Hypothalamus (tissue), 51 donors: ENCODE data around the gene ATXN1.

Experiments
- DNase-seq, 51 donors: peaks; one replicate each; lab custom pipeline; 2025; lab: John Stamatoyannopoulos, UW

The ATXN1 gene

GRCh38 chr6:16336056-16336818, 425.0 kb downstream of the ATXN1 start:
- DNase-seq: no peak

- no peak for DNase-seq
Measured at GRCh38 chr6:16335176-16335575, 426.1 kb downstream of the ATXN1 start.

DNA sequence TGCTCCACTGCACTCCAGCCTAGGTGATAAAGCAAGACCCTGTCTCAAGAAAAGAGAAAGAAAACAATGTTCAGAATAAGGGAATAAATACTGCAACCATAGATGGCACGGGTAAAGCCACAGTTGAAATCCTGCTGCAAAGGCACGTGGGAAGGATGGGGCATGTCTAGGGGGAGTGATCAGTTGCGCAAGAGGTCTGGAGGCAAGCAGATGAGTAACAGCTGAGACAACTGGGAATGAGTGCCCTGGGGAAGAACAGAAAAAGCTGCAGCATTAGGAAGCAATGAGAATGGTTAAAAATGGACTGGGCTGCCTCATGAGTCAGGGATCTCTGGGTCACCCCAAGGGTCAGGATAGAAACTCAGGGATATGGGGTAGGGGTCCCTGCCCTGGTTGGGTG, 426.6 kb downstream of the ATXN1 start:
- DNase-seq: peak in 1 of 51 donors; percentile 12

DNA sequence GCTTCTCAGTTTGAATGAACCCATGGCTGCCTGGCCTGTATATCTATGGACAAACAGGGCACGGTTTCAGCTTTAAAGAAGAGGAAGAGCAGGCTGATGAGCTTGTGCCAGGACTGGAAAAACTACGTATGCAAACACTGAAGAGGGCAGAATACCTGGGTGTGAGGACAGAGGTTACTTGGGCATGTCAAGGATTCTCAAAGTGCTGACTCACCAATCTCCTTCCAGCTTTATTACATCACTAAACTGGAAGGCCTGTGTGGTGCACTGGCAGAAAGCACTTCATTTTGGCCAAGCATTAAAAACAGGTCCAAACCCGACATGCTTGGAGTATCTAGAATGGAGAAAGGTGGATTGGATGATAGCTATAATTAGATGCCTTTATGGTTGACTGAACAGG, 427.7 kb downstream of the ATXN1 start:
- DNase-seq: no peak

DNA sequence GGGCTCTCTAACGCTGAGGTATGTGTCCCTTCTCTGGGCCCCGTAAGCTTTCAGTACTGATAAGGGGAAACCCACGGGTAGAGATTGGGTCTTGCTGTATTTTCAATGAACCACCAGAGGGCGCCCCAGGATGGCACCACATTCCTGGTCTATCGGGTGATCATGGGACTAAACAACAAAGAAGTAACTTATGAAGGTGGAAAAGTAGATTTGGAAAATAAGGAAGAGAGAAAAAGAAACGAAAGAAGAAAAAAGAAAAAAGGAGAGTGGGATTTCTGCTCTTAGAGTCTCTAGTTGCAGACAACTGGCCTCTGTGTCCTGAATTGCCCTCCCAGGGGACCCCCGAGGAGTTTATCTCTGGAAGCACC, 429.1 kb downstream of the ATXN1 start:
- DNase-seq: peak in 49 of 51 donors; percentile 8 to 91 (median 61)

DNA sequence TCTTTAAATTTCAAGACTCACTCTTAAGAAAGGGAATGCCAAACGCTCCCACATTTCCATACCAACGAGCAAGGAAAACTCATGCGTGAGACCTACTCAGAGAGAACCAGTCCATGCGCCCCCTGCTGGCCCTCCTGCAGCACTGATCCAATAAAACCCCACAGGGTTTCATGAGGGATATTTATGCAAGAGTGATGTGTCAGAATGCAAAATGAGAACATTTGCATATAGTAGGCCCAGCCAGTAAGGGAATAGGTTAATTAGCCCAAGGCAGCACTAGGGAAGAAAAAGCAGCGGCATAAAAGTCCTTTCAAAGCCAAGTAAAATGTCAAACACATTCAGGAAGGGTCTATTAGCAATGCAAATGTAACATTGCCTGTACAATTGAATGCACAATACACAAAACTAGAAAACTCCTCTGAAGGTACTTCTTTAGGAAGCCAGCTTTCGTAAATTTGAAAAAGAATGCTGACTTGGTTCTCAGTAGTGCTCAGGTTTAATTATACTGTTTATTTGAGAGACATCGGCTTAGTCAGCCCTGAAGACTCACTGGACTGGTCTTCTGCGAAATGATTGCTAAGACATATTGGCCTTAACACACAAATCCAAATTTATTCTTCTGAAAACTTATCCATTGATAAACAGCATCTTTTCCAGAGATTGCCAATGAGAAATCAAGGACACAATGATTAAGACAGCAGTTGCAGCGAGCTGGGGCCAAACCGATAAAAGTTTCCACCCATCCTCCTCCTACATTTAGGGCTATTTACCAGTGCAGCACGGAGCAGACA, 429.7 kb downstream of the ATXN1 start:
- peak in 45 of 51 donors; percentile 6 to 87 (median 50) for DNase-seq

- no peak for DNase-seq
Measured at GRCh38 chr6:16329233-16329632, 432.0 kb downstream of the ATXN1 start.

DNA sequence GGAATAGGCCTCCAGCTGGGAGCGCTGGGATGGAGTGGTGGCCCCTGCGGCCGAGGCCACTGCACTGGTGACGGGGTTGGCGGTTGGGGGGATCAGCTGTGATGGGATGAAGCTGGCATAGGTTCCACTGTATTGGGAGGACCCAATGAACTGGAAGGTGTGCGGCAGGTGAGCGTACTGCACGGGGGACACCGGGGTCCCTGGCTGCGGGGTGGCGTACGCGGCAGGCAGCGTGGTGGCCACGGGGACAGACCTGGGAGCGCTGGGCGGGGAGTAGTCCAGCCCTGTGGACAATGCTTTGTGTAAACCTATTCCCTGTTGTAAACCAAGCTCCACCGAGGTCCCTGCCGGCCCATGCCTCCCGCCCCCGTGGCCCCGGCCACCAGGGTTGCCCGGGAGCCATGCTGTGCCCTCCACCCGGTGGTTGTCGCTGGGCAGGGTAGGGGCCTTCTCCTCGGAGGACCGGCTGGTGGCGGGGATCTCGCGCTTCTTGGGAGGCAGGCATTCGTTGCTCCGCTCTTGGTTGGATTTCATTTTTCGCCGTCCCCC, 433.4 kb downstream of the ATXN1 start:
- DNase-seq: no peak

GRCh38 chr6:16326971-16327776, 434.1 kb downstream of the ATXN1 start:
- no peak for DNase-seq

GRCh38 chr6:16326531-16326930, 434.7 kb downstream of the ATXN1 start:
- no peak for DNase-seq

DNA sequence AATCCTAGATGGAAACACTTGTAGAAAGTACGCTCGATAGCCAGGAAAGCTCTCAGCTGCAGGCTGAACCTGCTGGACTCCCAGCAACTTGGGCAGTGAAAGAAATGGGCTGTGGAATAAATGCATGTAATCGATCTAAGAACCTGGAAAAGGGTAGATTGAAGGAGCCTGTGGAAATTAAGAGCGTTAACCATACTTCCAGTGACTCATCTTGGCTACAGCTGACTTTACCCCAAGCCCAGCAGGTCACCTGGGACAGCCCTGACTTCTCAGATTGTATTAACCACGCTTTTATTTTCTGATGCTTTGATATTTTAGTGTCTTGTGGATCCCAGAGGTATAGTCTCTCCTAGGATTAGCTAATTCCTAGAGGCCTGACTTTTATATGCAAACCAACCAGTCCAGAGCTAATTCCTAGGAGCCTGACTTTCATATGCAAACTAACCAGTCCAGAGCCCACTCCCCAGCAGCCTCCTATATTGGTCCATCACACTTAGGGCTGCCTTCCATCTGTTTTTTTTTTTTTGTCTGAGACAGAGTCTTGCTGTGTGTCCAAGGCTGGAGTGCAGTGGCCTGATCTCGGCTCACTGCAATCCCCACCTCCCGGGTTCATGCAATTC, 436.5 kb downstream of the ATXN1 start:
- no peak for DNase-seq

GRCh38 chr6:16324184-16324583, 437.1 kb downstream of the ATXN1 start:
- no peak for DNase-seq

GRCh38 chr6:16322666-16323312, 438.5 kb downstream of the ATXN1 start:
- DNase-seq: peak in 41 of 51 donors; percentile 18 to 81 (median 60)

GRCh38 chr6:16321826-16322225, 439.4 kb downstream of the ATXN1 start:
- DNase-seq: no peak

DNA sequence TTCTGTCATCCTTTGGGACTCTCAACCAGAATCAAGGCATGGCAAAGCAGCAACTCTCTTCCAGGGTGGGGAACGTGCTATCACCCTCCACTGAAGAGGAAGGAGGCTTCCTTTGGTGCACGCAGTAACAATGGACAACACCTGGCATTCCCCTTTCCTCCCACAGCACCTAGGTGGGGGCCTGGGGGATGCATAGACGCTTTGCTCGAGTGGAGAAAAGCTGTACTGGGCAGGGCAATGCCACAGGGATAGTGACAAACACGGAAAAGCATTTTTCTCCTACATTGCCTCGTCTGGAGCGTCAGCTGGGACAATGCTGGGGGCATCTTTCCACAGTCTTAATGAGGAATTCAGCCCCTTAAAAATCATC, 439.9 kb downstream of the ATXN1 start:
- no peak for DNase-seq

DNA sequence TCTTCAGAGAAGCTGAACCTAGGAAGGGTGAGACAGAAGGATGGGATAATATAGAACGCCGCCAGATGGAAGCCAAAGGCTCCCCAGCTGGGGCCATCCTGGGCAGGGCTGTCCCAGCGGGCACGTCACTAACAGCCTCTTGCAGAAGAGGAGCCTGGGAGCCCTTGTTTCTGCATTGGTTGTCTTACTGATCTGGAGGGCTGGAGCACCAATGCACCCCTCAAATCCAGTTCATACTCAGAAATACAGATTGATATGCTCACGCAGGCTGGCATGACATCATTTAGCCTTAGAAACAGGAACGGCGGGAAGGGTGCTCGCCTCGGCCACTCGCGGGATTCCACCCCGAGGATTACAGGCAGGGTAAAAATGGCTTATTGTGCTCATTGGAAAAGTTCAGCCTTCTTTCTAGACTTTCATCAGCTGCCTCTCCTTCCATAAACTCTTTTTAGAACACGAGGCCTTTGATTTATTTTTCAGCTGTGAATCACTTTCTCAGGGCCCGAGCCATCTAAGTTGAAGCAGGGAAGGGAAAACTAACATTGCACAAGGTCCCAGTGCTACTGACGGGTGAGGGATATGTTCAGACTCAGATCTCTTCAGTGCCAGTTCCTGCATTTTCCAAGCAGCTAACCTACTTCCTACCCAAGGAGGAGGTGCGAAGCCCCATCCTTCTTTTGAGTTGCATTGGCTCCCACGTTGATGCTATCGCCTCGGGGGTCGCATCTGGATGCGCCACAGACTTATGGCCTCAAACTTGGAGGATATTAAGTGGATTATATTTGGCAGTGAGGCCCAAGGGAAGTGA, 440.5 kb downstream of the ATXN1 start:
- peak in 23 of 51 donors; percentile 22 to 67 (median 50) for DNase-seq

- peak in 46 of 51 donors; percentile 18 to 87 (median 65) for DNase-seq
Measured at GRCh38 chr6:16319813-16320532, 441.3 kb downstream of the ATXN1 start.

DNA sequence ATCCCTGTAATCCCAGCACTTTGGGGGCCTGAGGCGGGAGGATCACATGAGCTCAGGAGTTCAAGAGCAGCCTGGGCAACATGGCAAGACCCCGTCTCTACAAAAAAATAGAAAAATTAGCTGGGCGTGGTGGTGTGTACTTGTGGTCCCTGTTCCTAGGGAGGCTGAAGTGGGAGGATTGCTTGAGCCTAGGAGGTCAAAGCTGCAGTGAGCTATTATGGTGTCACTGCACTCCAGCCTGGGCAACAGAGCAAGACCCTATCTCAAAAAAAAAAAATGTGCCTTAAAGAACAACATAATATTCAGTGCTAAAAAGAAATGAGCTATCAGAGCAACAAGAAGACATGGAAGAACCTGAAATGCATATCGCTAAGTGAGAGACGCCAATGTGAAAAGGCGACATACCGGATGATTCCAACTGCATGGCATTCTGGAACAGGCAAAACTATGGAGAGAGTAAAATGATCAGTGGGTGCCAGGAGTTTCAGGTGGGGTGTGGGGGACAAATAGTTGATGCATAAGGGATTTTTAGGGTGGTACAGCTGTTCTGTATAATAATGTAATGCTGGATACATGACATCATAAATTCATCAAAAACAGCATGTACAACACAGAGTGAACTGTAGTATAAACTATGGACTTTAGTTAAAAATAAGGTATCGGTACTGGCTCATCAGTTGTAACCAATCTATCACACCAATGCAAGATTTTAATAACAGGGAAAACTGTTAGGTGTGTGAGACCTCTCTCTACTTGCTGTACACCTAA, 442.1 kb downstream of the ATXN1 start:
- DNase-seq: no peak
